ENCODE data around the gene MTHFR.
"Not testable (repeated sequence)": the region's sequence is repeated elsewhere in the genome, so short reads cannot be mapped to it uniquely, and the experiment has no call there.

Gene MTHFR

DNA sequence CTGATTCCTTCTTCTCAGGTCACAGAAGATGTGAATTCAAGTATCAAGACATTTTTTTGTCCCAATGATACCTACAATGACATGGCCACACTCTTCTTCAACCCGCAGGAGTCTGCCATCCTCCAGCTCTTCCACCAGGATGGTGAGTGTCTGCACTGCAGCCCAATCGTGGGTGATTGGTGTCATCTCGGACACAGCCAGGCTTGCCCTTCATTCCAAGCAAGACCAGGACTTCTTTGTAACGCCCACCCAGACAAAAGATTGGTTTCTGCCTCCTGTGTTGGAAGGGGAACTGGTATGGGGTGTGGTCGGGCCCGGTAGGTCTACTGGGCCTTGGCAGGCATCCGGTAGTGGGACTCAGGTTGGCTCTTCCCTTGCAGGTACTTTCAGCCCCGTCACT lies 27.7 kb upstream of the MTHFR start:
- no peak for DNase-seq (ENCODE audit: low read depth)

DNA sequence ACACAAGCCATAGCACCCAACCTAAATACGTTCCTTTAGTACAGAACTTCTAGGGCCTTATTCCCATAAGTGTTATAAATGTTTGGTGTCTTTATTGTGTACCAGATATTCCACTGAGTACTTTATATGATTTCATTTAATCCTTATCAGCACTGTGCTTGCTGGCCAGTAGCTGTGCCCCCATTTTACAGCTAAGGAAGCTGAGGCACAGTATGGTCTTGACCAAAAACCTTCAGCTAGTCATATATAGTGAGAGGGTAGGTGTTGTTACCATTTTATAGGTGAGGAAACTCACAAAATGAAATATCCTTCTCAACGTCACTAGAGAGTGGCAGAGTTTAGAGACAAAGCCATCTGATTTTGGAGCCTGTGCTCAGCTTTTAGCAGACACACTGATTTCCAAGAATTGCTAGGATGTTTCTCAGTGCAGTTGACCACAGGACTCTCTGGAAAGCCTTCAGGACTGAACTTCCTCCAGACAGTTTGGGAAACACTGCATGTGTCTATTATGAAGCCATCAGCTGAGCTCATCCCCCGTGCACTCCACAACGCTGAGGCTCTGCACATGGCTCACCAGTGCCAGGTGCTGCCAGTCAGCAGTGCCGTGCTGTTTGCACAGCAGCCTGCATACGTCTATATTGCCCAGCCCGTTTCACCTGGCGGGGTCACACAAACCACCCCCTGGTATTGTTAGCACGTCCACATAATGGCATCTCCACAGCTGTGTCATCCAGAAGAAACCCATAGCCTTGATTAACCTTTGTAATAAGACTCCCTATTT lies 26.4 kb upstream of the MTHFR start:
- no peak for DNase-seq (ENCODE audit: low read depth)

DNA sequence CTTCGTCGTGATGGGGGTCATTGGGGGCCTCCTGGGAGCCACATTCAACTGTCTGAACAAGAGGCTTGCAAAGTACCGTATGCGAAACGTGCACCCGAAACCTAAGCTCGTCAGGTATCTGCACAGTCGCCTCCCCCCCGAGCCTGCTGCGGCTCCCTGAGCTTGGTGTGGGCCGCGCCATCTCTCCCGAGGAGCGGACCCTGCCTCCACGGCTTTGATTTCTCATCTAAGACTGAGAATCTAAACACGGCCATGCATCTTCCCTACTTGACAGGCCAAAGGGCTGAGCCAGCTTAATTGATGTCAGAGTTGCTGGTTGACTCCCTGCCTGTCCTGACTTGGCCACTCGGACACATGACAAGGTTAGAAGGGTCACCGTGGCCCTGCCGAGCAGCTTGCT lies 22.7 kb upstream of the MTHFR start:
- DNase-seq (ENCODE audit: low read depth), result no peak

DNA sequence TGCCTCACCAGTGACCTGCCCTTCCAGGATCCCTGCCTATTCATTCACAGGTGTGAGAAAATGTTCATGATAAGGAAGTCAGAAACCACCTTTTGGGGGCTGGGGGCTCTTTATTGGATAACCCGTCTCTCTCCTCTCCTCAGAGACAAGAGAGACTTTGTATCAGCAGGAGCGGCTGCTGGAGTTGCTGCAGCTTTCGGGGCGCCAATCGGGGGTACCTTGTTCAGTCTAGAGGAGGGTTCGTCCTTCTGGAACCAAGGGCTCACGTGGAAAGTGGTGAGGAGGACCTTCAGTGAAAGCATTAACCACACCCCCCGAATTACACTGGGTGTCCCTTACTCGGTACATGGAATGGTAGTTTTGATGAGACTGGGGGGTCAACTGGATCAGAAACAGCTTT lies 21.2 kb upstream of the MTHFR start:
- no peak for DNase-seq (ENCODE audit: low read depth)

DNA sequence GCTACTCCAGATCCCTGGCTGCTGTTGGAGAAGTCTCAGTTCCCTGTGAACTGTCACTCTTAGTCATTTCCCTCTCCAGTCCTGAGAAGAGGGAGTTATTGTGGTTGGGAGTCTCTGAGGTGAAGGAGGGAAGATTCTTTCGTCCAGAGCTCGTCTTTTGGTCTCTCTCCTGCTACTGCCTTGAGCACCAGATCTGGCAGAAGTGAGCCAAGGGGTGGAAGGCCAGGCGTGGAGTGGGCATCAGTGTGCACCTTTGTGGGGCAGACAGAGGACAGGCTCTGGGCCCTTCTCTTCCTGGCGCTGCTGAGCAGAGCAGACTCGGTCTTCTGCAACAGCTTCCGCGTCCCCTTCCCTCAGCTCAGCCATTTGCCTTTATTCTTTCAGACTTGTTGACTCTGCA lies 19.4 kb upstream of the MTHFR start:
- no peak for DNase-seq (ENCODE audit: low read depth)

DNA sequence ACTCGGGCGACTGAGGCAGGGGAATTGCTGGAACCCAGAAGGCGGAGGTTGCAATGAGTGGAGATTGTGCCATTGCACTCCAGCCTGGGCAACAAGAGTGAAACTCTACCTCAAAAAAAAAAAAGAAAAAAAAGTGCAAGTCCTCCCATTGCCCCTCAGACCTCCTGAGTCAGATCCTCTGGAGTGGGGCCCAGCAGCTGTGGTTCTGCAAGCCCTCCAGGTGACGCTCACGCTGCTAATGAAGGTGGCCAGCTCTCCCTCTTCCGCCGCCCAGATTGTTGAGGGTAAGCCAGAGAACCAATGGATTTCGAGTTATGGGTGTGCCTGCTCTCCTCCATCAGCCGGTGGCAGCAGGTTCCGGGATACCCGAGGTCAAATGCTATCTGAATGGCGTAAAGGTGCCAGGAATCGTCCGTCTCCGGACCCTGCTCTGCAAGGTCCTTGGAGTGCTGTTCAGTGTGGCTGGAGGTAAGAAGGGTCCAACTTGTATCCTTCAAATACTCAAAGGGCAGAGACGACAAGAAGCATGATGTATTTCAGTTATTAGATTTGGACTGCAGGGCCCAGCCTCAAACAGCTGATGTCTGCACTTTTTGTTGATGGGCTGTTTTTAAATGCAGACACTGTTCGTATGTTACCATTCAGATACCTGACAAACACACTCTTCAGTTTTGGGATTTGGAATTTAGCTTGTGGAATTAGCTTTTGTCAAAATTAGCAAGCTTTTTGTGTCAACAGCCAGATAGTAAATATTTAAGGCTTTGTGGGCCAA lies 17.8 kb upstream of the MTHFR start:
- DNase-seq (ENCODE audit: low read depth), result no peak

DNA sequence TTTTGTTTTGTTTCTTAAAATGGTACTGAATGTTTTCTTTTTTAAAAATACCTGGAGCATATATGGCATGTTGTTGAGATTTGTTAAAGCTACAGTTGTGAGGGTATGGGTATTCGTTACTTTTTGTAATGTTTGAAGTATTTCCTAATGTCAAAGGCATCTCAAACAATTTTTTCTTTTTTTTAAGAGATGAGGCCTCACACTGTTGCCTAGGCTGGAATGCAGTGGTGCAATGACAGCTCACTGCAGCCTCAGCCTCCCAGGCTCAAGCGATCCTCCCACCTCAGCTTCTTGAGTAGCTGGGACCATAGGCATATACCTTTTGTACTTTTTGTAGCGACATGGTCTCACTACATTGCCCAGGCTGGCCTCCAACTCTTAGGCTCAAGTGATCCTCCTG lies 16.3 kb upstream of the MTHFR start:
- DNase-seq (ENCODE audit: low read depth), result peak; percentile 49

DNA sequence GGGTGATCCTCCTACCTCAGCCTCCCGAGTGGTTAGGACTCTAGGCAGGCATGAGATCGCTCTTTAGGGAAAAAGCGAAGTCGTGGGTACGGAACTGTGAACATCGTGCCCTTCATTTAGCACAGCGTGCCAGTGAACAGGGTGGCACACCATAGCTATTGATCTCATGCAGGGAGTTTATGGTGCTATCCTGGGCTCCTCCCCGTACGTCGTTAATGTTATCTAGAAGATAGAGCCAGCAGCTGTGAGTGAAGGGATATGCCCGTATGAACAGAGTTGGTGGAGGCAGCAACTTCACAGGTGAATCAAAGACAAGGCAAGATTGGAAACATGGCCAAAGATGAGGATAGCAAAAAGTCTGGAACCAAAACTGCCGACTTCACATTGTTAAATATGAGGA lies 11.4 kb upstream of the MTHFR start:
- no peak for DNase-seq (ENCODE audit: low read depth)

DNA sequence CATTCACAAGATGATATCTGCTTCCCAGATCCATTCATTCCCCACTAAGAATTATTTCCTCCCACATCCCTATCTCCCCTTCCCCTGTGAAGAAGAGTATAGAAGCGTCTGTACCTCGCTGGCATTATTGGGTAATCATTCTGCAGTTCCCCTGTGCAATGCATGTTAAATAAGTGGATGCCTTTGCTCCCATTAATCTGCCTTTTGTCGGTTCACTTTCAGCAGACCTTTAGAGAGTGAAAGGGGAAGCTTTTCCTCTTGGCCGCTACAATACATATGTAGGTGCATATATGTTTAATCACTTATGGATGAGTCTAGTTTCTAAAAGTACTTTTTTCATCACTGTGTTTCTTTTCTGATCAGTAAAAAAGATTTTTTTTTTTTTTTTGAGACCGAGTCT lies 7.3 kb upstream of the MTHFR start:
- no peak for DNase-seq (ENCODE audit: low read depth)

DNA sequence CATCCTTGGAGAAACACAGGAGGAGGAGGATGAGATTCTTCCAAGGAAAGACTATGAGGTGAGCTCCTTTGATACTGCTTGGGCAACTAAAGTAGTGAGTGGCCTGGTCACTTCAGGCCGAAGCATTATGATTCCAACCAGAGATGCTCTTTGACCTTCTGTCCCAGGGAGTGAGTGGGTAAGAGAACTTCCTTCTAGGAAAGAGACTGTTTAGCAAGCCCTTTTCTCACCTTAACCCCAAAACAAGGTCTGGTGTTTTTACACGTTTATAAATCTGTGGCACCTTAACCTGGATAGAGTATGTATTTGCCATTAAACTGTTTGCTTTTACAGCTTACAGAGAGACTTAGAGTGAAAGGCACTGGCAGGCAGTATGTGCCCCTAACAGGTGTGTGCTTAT lies 1.4 kb upstream of the MTHFR start:
- no peak for DNase-seq (ENCODE audit: low read depth)

DNA sequence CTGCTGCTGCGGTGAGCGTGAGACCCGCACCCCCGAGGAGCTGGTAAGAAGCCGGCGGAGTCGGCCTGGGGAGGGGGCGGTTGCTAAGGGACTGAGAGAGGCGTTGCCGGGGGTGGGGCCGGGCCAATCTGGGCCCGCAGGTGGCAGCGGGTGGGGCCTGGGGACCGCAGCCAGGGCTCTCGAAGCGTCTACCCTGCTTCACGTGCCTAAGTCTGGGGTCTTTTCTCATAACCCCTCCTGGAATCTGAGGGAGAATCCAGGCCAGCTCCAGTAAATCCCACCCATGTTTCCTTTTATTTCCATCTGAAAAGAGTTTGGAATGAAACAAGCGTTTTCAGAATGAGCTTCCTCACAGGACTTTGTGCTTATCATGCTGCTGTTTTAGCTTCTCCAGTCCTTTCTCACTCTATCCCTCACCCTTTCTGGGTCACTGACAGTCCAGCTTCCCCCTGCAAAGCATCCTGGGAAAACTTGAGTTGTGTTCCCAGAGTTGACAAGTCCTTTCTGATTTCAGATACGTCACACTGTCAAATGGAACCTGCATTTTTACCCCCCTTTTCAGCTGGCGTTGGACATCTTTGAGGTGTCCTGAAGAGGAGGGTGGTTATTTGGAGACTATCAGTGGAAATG lies 658 bp upstream of the MTHFR start:
- peak; percentile 46 for DNase-seq (ENCODE audit: low read depth)

DNA sequence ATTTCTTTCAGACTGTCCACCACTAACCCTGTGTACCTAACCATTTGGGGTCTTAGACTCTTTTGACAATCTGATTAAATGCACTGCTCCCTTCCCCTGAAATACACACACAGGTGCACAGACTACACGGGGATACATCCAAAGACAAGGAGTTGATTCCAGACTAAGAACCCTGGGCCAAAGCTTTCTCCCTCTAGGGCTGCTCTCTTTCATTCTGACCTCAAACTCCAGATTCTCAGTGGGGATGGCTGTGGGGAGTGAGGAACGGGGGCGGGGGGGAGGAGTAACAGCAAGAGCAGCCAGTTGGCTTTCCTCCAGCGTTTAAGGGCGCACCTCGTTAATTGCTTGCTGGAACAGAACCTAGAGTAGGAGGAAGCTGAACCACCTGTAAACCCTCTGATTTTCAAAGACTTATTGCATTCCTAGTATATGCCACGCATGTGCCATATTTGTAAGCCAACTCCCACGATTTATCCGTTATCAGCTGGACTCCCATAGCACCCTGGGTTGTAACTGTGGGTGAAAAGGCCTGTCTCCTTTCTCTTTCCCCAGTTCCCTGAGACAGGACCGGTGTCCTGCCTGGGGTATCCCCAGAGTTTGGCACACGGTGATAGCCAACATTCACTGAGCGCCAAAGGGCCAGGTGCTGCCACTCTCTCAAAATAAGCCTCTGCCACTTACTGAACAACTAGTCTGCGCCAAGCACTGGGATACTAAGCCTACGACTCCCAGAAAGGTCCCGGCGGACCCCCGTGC lies 920 bp downstream of the MTHFR start:
- DNase-seq (ENCODE audit: low read depth), result peak; percentile 43

DNA sequence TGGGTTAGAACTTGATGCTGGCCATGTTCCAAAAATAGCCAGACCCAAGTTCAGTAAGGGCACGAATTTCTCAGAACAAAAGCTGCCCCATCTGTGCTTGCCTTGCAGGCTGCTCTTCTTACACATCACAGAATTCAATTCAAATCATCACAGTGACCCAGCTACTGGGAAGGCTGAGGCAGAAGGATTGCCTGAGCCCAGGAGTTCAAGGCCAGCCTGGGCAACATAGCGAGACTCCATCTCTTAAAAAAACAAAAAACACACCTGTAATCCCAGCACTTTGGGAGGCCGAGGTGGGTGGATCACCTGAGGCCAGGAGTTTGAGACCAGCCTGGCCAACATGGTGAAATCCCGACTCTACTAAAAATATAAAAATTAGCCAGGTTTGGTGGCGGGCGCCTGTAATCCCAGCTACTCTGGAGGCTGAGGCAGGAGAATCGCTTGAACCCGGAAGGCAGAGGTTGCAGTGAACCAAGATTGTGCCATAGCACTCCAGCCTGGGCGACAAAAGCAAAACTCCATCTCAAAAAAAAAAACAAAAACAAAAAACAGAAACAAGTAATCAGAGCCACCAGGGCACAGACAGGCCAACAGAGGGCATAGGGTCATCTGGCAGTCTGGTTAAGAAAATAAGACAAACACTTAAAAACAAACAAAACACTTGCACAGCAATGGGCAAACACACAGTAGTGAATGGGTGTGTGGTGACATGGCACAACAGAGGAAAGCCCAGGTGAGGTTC lies 1.7 kb downstream of the MTHFR start:
- DNase-seq (ENCODE audit: low read depth), result not testable (repeated sequence)

DNA sequence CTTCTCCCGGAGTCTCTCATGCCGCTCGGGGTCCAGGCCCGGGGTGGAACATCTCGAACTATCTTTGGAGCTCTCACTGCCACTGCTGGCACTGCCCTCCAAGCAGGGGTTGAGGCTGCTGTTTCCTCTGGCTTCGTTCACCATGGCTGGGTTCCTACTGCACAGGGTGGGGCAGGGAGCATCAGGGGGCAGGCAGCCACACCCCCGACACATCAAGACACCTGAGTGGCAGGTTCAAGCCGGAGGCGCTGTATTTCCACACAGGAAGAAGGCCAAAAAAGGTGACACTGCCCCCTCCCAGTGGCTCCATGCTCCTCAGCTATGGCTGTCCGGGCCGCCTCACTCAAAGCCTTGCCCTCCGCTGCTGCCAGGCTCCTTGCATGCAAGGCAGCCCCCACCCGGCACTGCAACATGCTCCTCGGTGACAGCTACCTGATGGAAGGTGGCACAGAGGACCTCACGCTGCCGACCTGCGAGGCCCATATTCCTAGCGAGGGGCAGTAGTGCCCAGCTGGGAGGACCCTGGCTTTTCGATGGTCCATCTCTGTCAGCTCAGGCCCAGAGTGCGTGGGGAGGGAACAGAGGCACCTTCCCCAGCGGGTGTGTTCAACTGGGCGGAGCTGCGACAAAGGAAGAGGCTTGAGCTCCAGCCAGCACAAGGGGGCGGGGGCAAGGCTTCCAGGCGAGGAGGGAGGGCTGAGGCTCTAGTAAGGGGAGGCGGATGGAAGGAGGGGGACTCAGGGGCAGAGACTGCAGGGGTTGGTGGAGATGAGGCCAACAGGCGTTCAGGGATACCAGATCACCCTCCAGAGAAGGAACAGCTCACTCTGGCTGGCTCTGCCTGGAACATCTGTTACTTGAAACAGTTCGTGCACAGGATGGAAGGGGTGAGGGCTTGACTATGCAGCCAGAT lies 2.5 kb downstream of the MTHFR start:
- peak; percentile 98 for DNase-seq (ENCODE audit: low read depth)

DNA sequence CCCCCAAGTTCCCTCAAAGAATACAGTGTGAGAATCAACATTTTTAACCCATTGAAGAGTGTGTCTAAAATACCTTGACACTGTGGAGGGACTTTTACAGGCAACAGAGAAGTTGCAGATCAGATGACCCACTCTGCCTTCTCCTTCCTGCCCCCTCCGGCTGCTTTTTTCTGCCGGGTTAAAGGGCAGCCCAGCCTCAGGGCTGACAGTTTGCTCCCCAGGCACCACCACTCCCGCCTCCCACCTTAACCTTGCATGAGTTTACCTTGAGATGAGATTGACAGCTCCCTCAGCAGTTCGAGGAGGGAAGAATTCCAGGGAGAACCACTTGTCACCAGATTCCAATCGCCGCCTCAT lies 3.2 kb downstream of the MTHFR start:
- peak; percentile 41 for DNase-seq (ENCODE audit: low read depth)

DNA sequence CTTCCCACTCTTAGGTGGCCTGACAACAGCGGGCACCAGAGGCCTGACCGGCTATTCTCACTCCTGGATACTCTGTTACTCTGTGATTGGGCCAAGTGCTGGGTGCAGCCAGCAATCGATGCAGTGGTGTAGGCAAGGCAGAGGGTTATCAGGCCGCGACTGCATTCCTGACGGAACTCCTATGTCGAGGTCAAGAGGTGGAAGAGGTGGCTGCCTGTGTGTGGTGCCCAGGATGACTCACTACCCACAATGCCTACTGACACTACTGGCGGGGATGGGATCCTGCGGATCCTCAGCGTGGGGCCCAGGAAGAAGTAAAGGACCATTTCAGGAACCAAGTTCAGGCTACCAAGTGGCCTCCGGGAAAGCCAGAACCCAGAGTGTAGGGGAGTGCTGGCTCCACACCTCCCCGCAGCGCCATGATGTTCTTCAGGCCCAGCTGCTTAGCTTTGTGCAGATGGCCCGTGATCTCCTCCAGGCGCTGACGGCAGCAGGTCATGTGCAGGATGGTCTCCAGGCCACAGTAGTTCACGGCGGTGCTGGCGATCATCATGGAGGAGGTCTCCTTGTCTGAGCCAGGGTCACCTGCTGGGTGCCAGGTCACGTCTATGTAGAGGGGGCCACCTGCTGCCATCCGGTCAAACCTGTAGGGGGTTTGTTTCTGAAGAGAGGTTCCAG lies 4.9 kb downstream of the MTHFR start:
- DNase-seq (ENCODE audit: low read depth), result no peak

DNA sequence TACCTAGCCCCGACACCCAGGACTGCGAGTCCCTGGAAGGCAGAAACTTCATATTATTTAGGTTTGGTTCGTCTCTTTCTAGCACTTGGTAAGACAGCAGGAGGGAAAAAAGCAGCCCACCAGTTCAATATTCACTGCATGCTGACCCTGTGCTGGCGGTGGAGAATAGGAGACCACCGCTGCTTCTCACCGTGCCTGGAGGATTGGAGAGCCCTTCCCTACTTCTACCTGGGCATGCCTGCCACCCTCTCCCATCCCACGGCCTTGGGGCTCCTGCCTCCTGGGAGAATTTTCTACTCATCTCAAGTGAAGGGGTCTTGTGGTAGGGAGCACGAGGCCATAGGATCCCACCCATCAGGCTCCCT lies 5.4 kb downstream of the MTHFR start:
- DNase-seq (ENCODE audit: low read depth), result no peak

DNA sequence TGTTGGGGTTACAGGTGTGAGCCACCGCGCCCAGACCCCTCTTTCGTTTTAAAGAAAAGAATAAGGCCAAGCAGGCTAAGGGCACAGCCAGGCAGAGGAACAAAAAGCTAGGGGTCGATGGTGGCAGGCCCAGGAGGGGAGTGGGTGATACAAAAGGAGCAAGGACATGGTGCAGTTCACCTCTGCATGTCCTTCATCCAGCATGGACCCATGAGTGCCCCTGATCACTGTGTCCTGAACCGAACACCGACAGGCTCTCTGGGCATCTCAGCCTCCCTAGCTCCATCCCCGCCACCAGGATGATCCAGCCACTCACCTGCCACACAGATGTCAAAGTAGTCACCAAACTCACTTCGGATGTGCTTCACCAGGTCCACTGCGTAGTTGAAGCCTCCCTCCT lies 5.9 kb downstream of the MTHFR start:
- DNase-seq (ENCODE audit: low read depth), result no peak

DNA sequence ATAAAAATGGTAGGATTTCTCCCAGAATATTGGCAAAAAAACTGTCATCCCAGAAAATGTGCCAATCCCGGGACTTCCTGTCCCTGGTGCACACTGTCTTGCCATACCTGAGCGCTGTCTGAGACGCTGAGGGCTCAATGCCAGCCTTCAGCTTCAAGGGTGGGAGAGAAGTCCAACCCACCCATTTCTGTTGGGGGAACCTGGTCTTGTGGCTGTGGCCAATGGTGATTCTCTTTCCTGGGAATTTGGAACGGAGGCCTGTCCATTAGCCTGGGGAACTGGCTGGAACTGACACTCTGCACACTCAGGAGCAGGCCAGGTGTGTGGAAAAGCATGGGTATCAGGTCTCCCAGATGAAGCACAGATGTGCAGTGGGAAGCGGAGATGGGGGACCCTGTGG lies 6.7 kb downstream of the MTHFR start:
- DNase-seq (ENCODE audit: low read depth), result no peak

DNA sequence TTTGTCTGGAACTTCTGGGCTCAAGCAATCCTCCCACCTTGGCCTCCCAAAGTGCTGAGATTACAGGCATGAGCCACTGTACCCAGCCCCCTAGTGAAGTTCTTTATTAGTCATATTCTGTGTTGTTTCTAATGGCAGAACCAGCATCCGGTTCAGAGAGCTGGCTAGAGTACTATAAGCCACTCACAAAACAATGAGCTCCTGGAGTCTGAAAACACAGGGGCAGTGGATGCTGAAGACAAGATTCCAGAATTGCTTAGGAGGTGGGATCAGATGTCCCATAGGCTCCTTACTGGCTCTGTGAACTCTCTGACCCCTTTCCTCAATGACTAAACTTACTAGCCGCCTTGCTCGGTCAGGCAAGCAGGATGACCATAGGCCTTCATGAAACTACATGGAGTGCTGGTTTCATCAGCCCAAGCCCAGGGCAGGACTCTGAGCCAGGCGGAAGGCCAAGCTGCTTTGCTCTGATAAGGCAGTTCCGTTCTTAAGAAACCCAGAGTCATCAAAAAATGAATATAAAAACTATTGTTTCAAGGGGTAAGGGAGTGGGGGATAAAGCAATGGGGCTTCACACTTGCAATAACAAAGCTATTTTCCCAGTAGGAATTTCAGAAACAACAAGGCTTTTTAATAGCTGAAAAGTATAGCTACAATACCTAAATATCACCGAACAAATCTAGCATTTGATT lies 8.1 kb downstream of the MTHFR start:
- DNase-seq (ENCODE audit: low read depth), result no peak
